ENCODE results near the gene LGALS9. TPM values are rescaled to one million over a fixed set of nuclear protein-coding genes. Genes with fewer than 3 reads are reported as not detected.

LGALS9 gene
- polyA plus RNA-seq, 3 donors = 149 to 581 (median 149) TPM

DNA sequence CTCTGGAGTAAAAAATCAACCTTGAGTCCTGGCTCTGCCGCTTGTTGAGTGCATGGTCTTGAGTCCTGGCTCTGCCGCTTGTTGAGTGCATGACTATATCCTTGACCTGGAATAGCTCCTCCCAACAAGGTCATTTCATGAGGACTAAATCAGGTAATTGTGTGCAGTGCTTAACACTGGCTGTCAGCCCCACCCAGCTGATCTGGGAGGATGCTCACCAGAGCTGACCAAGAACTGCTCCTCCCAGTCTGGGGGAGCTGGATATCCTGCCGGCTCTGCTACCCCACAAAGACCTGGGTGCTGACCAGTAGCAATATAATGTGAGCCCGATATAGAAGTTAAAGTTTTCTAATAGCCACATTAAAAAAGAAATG, 20.7 kb upstream of the LGALS9 start:
- Histone ChIP-seq H3K9me3 (replicated peaks in 1 of 2; ENCODE audit: control insufficient read depth in 1 of 2, insufficient read depth in 1 of 2, low read length in 2 of 2) (no peaks in the 10 kb centered on the region), H2AFZ (ENCODE audit: insufficient read depth, low read depth, low read length, poor library complexity, severe bottlenecking) (no peak overlapping the region), H3K79me2 (ENCODE audit: insufficient read depth, low read length) (no peaks in the 10 kb centered on the region), H3K27ac (ENCODE audit: low read depth in 1 of 2, low read length in 2 of 2) (no peak overlapping the region), H3K4me2 (replicated peaks; ENCODE audit: extremely low read depth, low read length, poor library complexity, severe bottlenecking) (no peak overlapping the region), H4K20me1 (ENCODE audit: insufficient read depth, low read length) (peaks cover 26% of the 10 kb centered on the region), H3K27me3 (ENCODE audit: control insufficient read depth in 2 of 2, insufficient read depth in 2 of 2, low read length in 2 of 2) (no peaks in the 10 kb centered on the region), H3K36me3 (replicated peaks in 1 of 2; ENCODE audit: control insufficient read depth in 1 of 2, insufficient read depth in 2 of 2, low read length in 2 of 2) (peaks cover 96 to 99% of the 10 kb centered on the region in 2 donors), H3K4me1 (ENCODE audit: control insufficient read depth in 1 of 2, insufficient read depth in 2 of 2, low read length in 2 of 2) (no peaks in the 10 kb centered on the region), H3K4me3 (replicated peaks in 1 of 3; ENCODE audit: low read depth in 2 of 3, low read length in 3 of 3) (no peak overlapping the region), H3K9ac (ENCODE audit: insufficient read depth, low read length, poor library complexity, severe bottlenecking) (no peak overlapping the region)
- H3K27ac Mint-ChIP-seq = no peak overlapping the region
- WGBS (ENCODE audit: insufficient coverage) = 100% methylated on average over 1 of the region's 4 CpGs
- H3K36me3 Mint-ChIP-seq = peaks cover 88 to 95% of the 10 kb centered on the region in 2 donors
- H3K27me3 Mint-ChIP-seq (ENCODE audit: low read depth in 3 of 3) = peaks cover 0 to 2% (median 2%) of the 10 kb centered on the region in 3 donors
- no peaks in the 10 kb centered on the region for H3K9me3 Mint-ChIP-seq
- intact Hi-C loops (cut with micrococcal nuclease) = no loop called here
- no peak overlapping the region for H3K4me3 Mint-ChIP-seq
- no peaks in the 10 kb centered on the region for H3K4me1 Mint-ChIP-seq
- TF ChIP-seq, protein P1, sequence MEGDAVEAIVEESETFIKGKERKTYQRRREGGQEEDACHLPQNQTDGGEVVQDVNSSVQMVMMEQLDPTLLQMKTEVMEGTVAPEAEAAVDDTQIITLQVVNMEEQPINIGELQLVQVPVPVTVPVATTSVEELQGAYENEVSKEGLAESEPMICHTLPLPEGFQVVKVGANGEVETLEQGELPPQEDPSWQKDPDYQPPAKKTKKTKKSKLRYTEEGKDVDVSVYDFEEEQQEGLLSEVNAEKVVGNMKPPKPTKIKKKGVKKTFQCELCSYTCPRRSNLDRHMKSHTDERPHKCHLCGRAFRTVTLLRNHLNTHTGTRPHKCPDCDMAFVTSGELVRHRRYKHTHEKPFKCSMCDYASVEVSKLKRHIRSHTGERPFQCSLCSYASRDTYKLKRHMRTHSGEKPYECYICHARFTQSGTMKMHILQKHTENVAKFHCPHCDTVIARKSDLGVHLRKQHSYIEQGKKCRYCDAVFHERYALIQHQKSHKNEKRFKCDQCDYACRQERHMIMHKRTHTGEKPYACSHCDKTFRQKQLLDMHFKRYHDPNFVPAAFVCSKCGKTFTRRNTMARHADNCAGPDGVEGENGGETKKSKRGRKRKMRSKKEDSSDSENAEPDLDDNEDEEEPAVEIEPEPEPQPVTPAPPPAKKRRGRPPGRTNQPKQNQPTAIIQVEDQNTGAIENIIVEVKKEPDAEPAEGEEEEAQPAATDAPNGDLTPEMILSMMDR (IDR thresholded peaks at IDR 0.05) = no peak
- DNase-seq = no peak

DNA sequence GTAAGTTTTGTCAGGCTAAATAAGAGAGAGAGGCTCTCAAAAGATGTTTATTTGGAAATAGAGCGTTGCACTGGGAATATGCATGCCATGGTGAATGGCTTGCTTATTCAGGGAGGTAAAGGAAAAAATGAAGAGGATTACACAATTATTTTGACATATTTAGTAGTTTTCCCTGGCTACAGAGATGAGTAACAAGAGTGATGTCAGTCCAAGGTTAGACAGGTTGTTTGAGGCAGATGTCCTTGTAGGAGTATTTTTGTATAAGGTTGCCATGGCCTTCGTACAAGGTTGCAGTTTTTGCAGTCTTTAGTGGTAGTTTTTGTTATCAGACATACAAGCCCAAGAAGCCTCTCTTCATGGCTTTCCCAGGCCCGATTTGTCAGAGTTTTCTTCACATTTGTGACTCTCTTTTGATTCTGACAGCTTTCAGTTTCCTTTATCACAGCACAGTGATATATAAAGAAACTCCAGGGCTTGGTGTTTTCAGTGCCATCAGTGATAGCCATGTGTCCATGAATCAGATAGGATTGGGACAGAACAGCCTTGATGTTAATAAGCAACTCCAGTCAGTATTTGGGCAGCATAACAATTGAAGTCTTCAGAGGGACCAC, 18.7 kb upstream of the LGALS9 start:
- Histone ChIP-seq H3K4me1 (ENCODE audit: control insufficient read depth in 1 of 2, insufficient read depth in 2 of 2, low read length in 2 of 2) (no peaks in the 10 kb centered on the region), H2AFZ (ENCODE audit: insufficient read depth, low read depth, low read length, poor library complexity, severe bottlenecking) (no peak overlapping the region), H3K27ac (ENCODE audit: low read depth in 1 of 2, low read length in 2 of 2) (no peak overlapping the region), H3K79me2 (ENCODE audit: insufficient read depth, low read length) (no peaks in the 10 kb centered on the region), H4K20me1 (ENCODE audit: insufficient read depth, low read length) (peaks cover 26% of the 10 kb centered on the region), H3K4me3 (replicated peaks in 1 of 3; ENCODE audit: low read depth in 2 of 3, low read length in 3 of 3) (no peak overlapping the region), H3K4me2 (replicated peaks; ENCODE audit: extremely low read depth, low read length, poor library complexity, severe bottlenecking) (no peak overlapping the region), H3K36me3 (replicated peaks in 1 of 2; ENCODE audit: control insufficient read depth in 1 of 2, insufficient read depth in 2 of 2, low read length in 2 of 2) (peaks cover 97 to 99% of the 10 kb centered on the region in 2 donors), H3K9ac (ENCODE audit: insufficient read depth, low read length, poor library complexity, severe bottlenecking) (no peak overlapping the region), H3K27me3 (ENCODE audit: control insufficient read depth in 2 of 2, insufficient read depth in 2 of 2, low read length in 2 of 2) (no peaks in the 10 kb centered on the region), H3K9me3 (replicated peaks in 1 of 2; ENCODE audit: control insufficient read depth in 1 of 2, insufficient read depth in 1 of 2, low read length in 2 of 2) (no peaks in the 10 kb centered on the region)
- peaks cover 0 to 2% (median 2%) of the 10 kb centered on the region in 3 donors for H3K27me3 Mint-ChIP-seq (ENCODE audit: low read depth in 3 of 3)
- H3K4me3 Mint-ChIP-seq = no peak overlapping the region
- H3K36me3 Mint-ChIP-seq = peaks cover 91 to 95% of the 10 kb centered on the region in 2 donors
- no peak overlapping the region for H3K27ac Mint-ChIP-seq
- H3K9me3 Mint-ChIP-seq = no peaks in the 10 kb centered on the region
- 100% methylated on average over 1 of the region's 3 CpGs for WGBS (ENCODE audit: insufficient coverage)
- TF ChIP-seq, protein P1 (IDR thresholded peaks at IDR 0.05) = no peak
- intact Hi-C loops (cut with micrococcal nuclease) = no loop called here
- no peak for DNase-seq
- no peaks in the 10 kb centered on the region for H3K4me1 Mint-ChIP-seq

Measured in CD14-positive monocyte (primary cell).